Measurements from ENCODE around the gene GLP2R.

Gene GLP2R

GRCh38 chr17:9926150-9926804 lies 100.6 kb downstream of the GLP2R start:
- DNase-seq = no peak

- DNase-seq = no peak
These were observed 103.0 kb downstream of the GLP2R start for GRCh38 chr17:9928601-9929333.

- no peak for DNase-seq
These were observed 104.1 kb downstream of the GLP2R start for GRCh38 chr17:9929871-9930270.

GRCh38 chr17:9931144-9931741 lies 105.5 kb downstream of the GLP2R start:
- no peak for DNase-seq

- DNase-seq = no peak
These were observed 106.8 kb downstream of the GLP2R start for GRCh38 chr17:9932491-9932890.

GRCh38 chr17:9934331-9934730 lies 108.6 kb downstream of the GLP2R start:
- DNase-seq = no peak

GRCh38 chr17:9935408-9935807 lies 109.7 kb downstream of the GLP2R start:
- no peak for DNase-seq

- DNase-seq = no peak
These were observed 110.4 kb downstream of the GLP2R start for GRCh38 chr17:9936095-9936494.

GRCh38 chr17:9937241-9937761 lies 111.6 kb downstream of the GLP2R start:
- DNase-seq = no peak

GRCh38 chr17:9937901-9938300 lies 112.2 kb downstream of the GLP2R start:
- DNase-seq = no peak

- no peak for DNase-seq
These were observed 113.0 kb downstream of the GLP2R start for GRCh38 chr17:9938764-9939163.

- DNase-seq = no peak
These were observed 115.1 kb downstream of the GLP2R start for GRCh38 chr17:9940841-9941240.

- DNase-seq = no peak
These were observed 115.6 kb downstream of the GLP2R start for GRCh38 chr17:9941305-9941704.
